ENCODE measurements around the gene WNT4.

GRCh38 chr1:22114083-22115012 is 28.5 kb downstream of the WNT4 start:
- no peak for TF ChIP-seq CTCF (IDR thresholded peaks at IDR 0.05)
- TF ChIP-seq EZH2 (IDR thresholded peaks at IDR 0.05): no peak

Data from neural progenitor cell (in vitro differentiated cells).